GM12878 (cell line): ENCODE results near the gene PPP1R17. TPM values are rescaled to one million over a fixed set of nuclear protein-coding genes. Genes with fewer than 3 reads are reported as not detected.

Experiments
- ATAC-seq: fragments of 200-7000 bp; cut with Tn5 transposase; 3 replicates; pipeline ENCODE4 v1.9.1; 2020; ENCODE audit warnings: mild to moderate bottlenecking, moderate library complexity
- BruUV-seq: library from RNA; stranded (reverse); fragments of 400-500 nt; replicated peaks from 2 replicates; lab custom pipeline; 2021; lab: Mats Ljungman, UMichigan
- CTCF ChIA-PET: fragments of 300-600 bp; sonication (Branson Sonifier 250); formaldehyde crosslinking; extraction: SDS; loops from one replicate; lab custom pipeline; 2021; ENCODE audit warnings: inconsistent platforms; lab: Yijun Ruan, JAX
- POLR2A ChIA-PET: fragments of 350-600 bp; formaldehyde crosslinking; extraction: SDS; loops from one replicate; lab custom pipeline; 2021; ENCODE audit warnings: inconsistent platforms; lab: Charles Lee
- RAD21 ChIA-PET: fragments of 300-600 bp; sonication (Branson Sonifier 250); formaldehyde crosslinking; loops from one replicate; lab custom pipeline; 2023; ENCODE audit warnings: antibody characterized with exemption; ENCODE audit not compliant: unreplicated experiment; lab: Charles Lee
- SMC1A ChIA-PET: fragments of 300-600 bp; sonication (Branson Sonifier 250); formaldehyde crosslinking; loops from one replicate; lab custom pipeline; 2023; ENCODE audit not compliant: unreplicated experiment, uncharacterized antibody; lab: Charles Lee
- DNase-seq: peaks from one replicate; pipeline ENCODE4 v3.0.0-alpha.2; 2011; ENCODE audit warnings: low read depth, low spot score
- FAIRE-seq: peaks from 3 replicates; lab custom pipeline; 2011; peaks lifted over from hg19 to GRCh38; lab: Jason Lieb, UNC
- H2AFZ ChIP-seq: 2 replicates; pipeline ENCODE4 v1.6.0; 2011; ENCODE audit warnings: low read depth, low read length, control low read depth; ENCODE audit not compliant: control insufficient read depth
- H3K27ac ChIP-seq: 2 replicates; pipeline ENCODE4 v1.5.1; 2011; ENCODE audit warnings: control low read depth; ENCODE audit not compliant: control insufficient read depth, insufficient read depth
- H3K27me3 ChIP-seq, 2 experiments: replicated peaks in 1 of 2; 2 replicates each; pipeline versions ENCODE4 v1.6.0 to v1.6.1; 2011; ENCODE audit warnings: low read length in 1 of 2; ENCODE audit not compliant: control insufficient read depth in 2 of 2, insufficient read depth in 2 of 2
- H3K36me3 ChIP-seq, 2 experiments: 2 replicates each; pipeline ENCODE4 v1.5.1; 2011; ENCODE audit warnings: low read length in 1 of 2; ENCODE audit not compliant: control insufficient read depth in 2 of 2, insufficient read depth in 2 of 2
- H3K4me1 ChIP-seq: 2 replicates; pipeline ENCODE4 v1.6.1; 2011; ENCODE audit warnings: mild to moderate bottlenecking, low read length, moderate library complexity, mixed read lengths; ENCODE audit not compliant: control insufficient read depth, insufficient read depth
- H3K4me2 ChIP-seq: 2 replicates; pipeline ENCODE4 v1.6.0; 2011; ENCODE audit warnings: control low read depth; ENCODE audit not compliant: control insufficient read depth, insufficient read depth
- H3K4me3 ChIP-seq: fragments of 200-600 bp; sonication (generic); 2 replicates; pipeline ENCODE4 v1.5.1; 2016
- H3K79me2 ChIP-seq: 2 replicates; pipeline ENCODE4 v1.6.0; 2011; ENCODE audit warnings: low read length; ENCODE audit not compliant: control insufficient read depth, insufficient read depth
- H3K9ac ChIP-seq: 2 replicates; pipeline ENCODE4 v1.8.0; 2011; ENCODE audit warnings: low read length, control low read depth, mixed read lengths; ENCODE audit not compliant: control insufficient read depth, insufficient read depth
- H3K9me3 ChIP-seq: replicated peaks from 3 replicates; pipeline ENCODE4 v1.5.1; 2011; ENCODE audit warnings: mild to moderate bottlenecking, low read length; ENCODE audit not compliant: control insufficient read depth, insufficient read depth
- H4K20me1 ChIP-seq: 2 replicates; pipeline ENCODE4 v1.6.0; 2011; ENCODE audit not compliant: control insufficient read depth, insufficient read depth
- CBFB ChIP-seq: IDR thresholded peaks from 2 replicates; pipeline ENCODE4 v1.6.1; 2016; ENCODE audit warnings: antibody characterized with exemption, low read depth
- CREM ChIP-seq: IDR thresholded peaks from 2 replicates; pipeline ENCODE4 v1.6.1; 2014; ENCODE audit warnings: antibody characterized with exemption, low read depth
- IRF3 ChIP-seq: fragments of 450-650 bp; IDR thresholded peaks from 2 replicates; pipeline ENCODE4 v1.6.1; 2014; ENCODE audit warnings: mild to moderate bottlenecking
- KLF5 ChIP-seq: fragments of 450-650 bp; IDR thresholded peaks from 2 replicates; pipeline ENCODE4 v1.6.1; 2014; ENCODE audit warnings: mild to moderate bottlenecking; ENCODE audit not compliant: partially characterized antibody
- MAX ChIP-seq: IDR thresholded peaks from 2 replicates; pipeline ENCODE4 v1.6.1; 2012; ENCODE audit warnings: low read depth, low read length, improper control_type of control experiment
- MTA3 ChIP-seq: IDR thresholded peaks from 2 replicates; pipeline ENCODE4 v1.6.1; 2012; ENCODE audit warnings: low read length, inconsistent platforms, borderline replicate concordance
- MYB ChIP-seq: fragments of 150-350 bp; IDR thresholded peaks from 2 replicates; pipeline ENCODE4 v1.6.1; 2014; ENCODE audit warnings: mild to moderate bottlenecking, low read depth, low read length, borderline replicate concordance
- PML ChIP-seq: IDR thresholded peaks from 2 replicates; pipeline ENCODE4 v1.6.1; 2012; ENCODE audit warnings: low read length, inconsistent platforms
- POLR2AphosphoS2 ChIP-seq: IDR thresholded peaks from 2 replicates; pipeline ENCODE4 v1.6.1; 2011; ENCODE audit warnings: low read depth, mild to moderate bottlenecking, low read length, improper control_type of control experiment, moderate library complexity
- SIN3A ChIP-seq: IDR thresholded peaks from 2 replicates; pipeline ENCODE4 v1.6.1; 2012; ENCODE audit warnings: low read depth, low read length, improper control_type of control experiment
- SP1 ChIP-seq: IDR thresholded peaks from one replicate; pipeline ENCODE4 v1.6.1; 2011; ENCODE audit warnings: low read depth, low read length
- TCF12 ChIP-seq: IDR thresholded peaks from 2 replicates; pipeline ENCODE4 v1.6.1; 2011; ENCODE audit warnings: low read depth, mild to moderate bottlenecking, low read length
- TCF3 ChIP-seq: IDR thresholded peaks from 2 replicates; pipeline ENCODE4 v1.6.1; 2012; ENCODE audit warnings: low read depth, mild to moderate bottlenecking, low read length, borderline replicate concordance; ENCODE audit not compliant: insufficient read depth
- USF1 ChIP-seq: IDR thresholded peaks from 2 replicates; pipeline ENCODE4 v1.6.1; 2011; ENCODE audit warnings: borderline replicate concordance, low read depth, mild to moderate bottlenecking, moderate library complexity, mixed read lengths, low read length; ENCODE audit not compliant: insufficient read depth; ENCODE audit errors: extremely low read length
- WRNIP1 ChIP-seq: IDR thresholded peaks from 2 replicates; pipeline ENCODE4 v1.6.1; 2011; ENCODE audit warnings: low read depth, low read length, improper control_type of control experiment, borderline replicate concordance
- ZBTB4 ChIP-seq: fragments of 450-650 bp; formaldehyde crosslinking; IDR thresholded peaks from 2 replicates; pipeline ENCODE4 v1.4.0; 2022; ENCODE audit warnings: mild to moderate bottlenecking, moderate library complexity
- ZNF274 ChIP-seq: IDR thresholded peaks from one replicate; pipeline ENCODE4 v1.8.0; 2011; ENCODE audit not compliant: insufficient read length, insufficient read depth
- ZZZ3 ChIP-seq: IDR thresholded peaks from 2 replicates; pipeline ENCODE4 v1.6.1; 2011; ENCODE audit warnings: low read depth; ENCODE audit not compliant: control insufficient read depth, insufficient read length
- in situ Hi-C: fragments of 300-500 bp; cut with MboI; formaldehyde crosslinking; loops from 9 replicates; pipeline ENCODE4 v1.14.3; 2018; ENCODE audit warnings: mixed read lengths
- intact Hi-C: fragments of 100-400 bp; cut with micrococcal nuclease; formaldehyde crosslinking; loops from one replicate; pipeline ENCODE4 v1.14.2; 2022; ENCODE audit not compliant: unreplicated experiment
- polyA plus RNA-seq, 11 experiments: library from polyadenylated mRNA; depleted of rRNA in 4 of 11; unstranded in 6 of 11; stranded (reverse) in 5 of 11; fragments of >200 nt; fragmentation: Nextera tagmentation in 4 of 11; fragmentation: Illumina TruSeq in 1 of 11; extraction: Ambion mirVana in 4 of 11; extraction: Trizol in 1 of 11; gene quantifications; 1 replicate in 1 of 11; 2 replicates in 10 of 11; pipeline versions ENCODE4 v1.2.1 to v1.2.3, GENCODE V29; 2011 to 2016; ENCODE audit warnings: inconsistent platforms in 2 of 11, missing spikeins in 2 of 11, low read depth in 1 of 11
- total RNA-seq, 4 experiments: library from RNA; depleted of rRNA in 3 of 4; stranded (reverse); fragments of >200 nt in 3 of 4; fragmentation: Illumina TruSeq in 1 of 4; extraction: Trizol in 1 of 4; gene quantifications; 2 replicates each; pipeline versions ENCODE4 v1.2.1 to v1.2.3, GENCODE V29; 2013 to 2021

PPP1R17 gene
- total and polyA plus RNA-seq, 10 of the 15 experiments (the other 5 are each of a cell fraction or from before 2014, with no cell fraction given), result 0.05 to 0.28 (median 0.19) TPM; not detected in 7

- TF ChIP-seq TCF3 (no peak), CBFB (no peak), MTA3 (no peak), ZBTB4 (CRISPR knock-in tag) (no peak), SP1 (no peak), CREM (no peak), ZNF274 (no peak)
Measured at GRCh38 chr7:31663072-31663471, 23.9 kb upstream of the PPP1R17 start (continued).

- no peak for FAIRE-seq
- RAD21 ChIA-PET, result no interaction called here
- TF ChIP-seq KLF5, result no peak
- no peak for TF ChIP-seq ZZZ3
- TF ChIP-seq MAX, result no peak
- no peak for TF ChIP-seq IRF3
- TF ChIP-seq TCF12, result no peak
- no peak for TF ChIP-seq USF1
- TF ChIP-seq WRNIP1, result no peak
- TF ChIP-seq TCF3, result no peak
- TF ChIP-seq PML, result no peak
- TF ChIP-seq POLR2AphosphoS2, result no peak
- no peak for TF ChIP-seq MYB
- no peak for TF ChIP-seq SIN3A
Measured at GRCh38 chr7:31664890-31665289, 22.1 kb upstream of the PPP1R17 start.

More at GRCh38 chr7:31664890-31665289, 22.1 kb upstream of the PPP1R17 start:
- no peak for ATAC-seq
- H3K9ac ChIP-seq, result no peak overlapping the region
- H3K4me1 ChIP-seq, result no peaks in the 10 kb centered on the region
- ChIA-PET POLR2A (no interaction called here), SMC1A (interaction anchor here (0.8 kb wide), 1 partner anchor 23 kb away, joined by 3 read pairs; no protein-coding TSS in a partner anchor), CTCF (no interaction called here)
- no peaks in the 10 kb centered on the region; the same call in 2 of the 3 replicates for H3K9me3 ChIP-seq
- H3K27me3 ChIP-seq, result peaks cover 0 to 2% of the 10 kb centered on the region in 2 experiments; a peak in 1 of 4 replicates
- H3K79me2 ChIP-seq, result no peaks in the 10 kb centered on the region
- no TSS peak for BruUV-seq
- intact Hi-C loops, result no loop called here
- H3K4me3 ChIP-seq, result no peak overlapping the region
- H3K4me2 ChIP-seq, result no peak overlapping the region
- H4K20me1 ChIP-seq, result no peaks in the 10 kb centered on the region
- H3K36me3 ChIP-seq, result no peaks in the 10 kb centered on the region
- in situ Hi-C loops, result no loop called here
- H2AFZ ChIP-seq, result no peak overlapping the region
- DNase-seq, result no peak
- H3K27ac ChIP-seq, result no peak overlapping the region
